Measurements from ENCODE around the gene CYRIA. TPM values are rescaled to one million over a fixed set of nuclear protein-coding genes. Genes with fewer than 3 reads are reported as not detected.

Gene CYRIA
- total and polyA plus RNA-seq, 5 donors = 1.2 to 5.0 (median 3.5) TPM

DNA sequence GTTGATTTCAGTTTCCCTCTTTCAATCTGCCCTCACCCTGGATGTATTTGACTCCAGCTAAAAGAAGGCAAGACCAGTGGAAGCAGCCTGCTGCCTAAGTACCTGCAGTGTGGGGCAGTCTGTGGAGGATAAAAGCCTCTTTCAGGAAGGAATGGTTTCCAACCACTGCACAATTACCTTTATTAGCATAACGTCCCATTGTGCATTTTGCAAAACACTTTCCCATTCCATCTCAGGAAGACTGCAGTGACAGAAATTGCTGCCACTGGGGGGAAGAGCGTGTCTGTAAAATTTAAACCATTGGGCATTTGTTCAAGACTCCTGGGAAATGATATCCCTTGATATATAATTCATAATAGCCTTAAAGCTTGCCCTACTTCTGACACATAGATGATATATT, 26.2 kb downstream of the CYRIA start:
- H3K4me3 ChIP-seq (ENCODE audit: low read length) = no peak overlapping the region
- H3K27ac ChIP-seq (ENCODE audit: low read length) = no peak overlapping the region
- intact Hi-C loops (cut with DNase I) = no loop called here
- WGBS = 55% methylated on average over 2 of the region's 2 CpGs
- no peak for ATAC-seq
- H3K9me3 ChIP-seq (ENCODE audit: control insufficient read depth, low read length) = no peaks in the 10 kb centered on the region
- H3K27me3 ChIP-seq (ENCODE audit: control insufficient read depth, insufficient read depth) = no peaks in the 10 kb centered on the region
- DNase-seq = no peak
- peaks cover 2% of the 10 kb centered on the region for H3K4me1 ChIP-seq (ENCODE audit: control insufficient read depth, insufficient read depth, low read length)

DNA sequence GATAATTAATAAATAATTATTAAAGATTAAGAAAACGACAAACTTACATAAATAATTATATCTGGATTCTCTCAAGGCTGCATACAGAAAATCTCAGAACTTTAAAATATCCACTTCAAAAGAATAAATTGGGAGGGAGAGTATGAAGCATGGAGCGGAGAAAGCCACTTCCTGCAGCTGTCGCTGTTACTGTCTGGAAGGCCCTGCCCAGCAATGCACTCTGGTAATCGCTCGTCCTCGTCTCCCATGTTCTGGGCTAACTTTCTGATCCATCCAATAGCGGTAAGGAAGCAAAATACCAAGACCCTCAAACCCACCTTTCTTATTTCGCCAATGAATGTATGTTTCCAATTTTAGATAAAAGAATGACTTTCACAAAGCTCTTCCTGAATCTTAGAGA, 26.7 kb downstream of the CYRIA start:
- Histone ChIP-seq H3K27ac (ENCODE audit: low read length) (no peak overlapping the region), H3K4me1 (ENCODE audit: control insufficient read depth, insufficient read depth, low read length) (peaks cover 3% of the 10 kb centered on the region), H3K27me3 (ENCODE audit: control insufficient read depth, insufficient read depth) (no peaks in the 10 kb centered on the region), H3K9me3 (ENCODE audit: control insufficient read depth, low read length) (no peaks in the 10 kb centered on the region), H3K4me3 (ENCODE audit: low read length) (no peak overlapping the region)
- WGBS = 60% methylated on average over 8 of the region's 8 CpGs
- DNase-seq = no peak
- intact Hi-C loops (cut with DNase I) = no loop called here
- ATAC-seq = no peak

DNA sequence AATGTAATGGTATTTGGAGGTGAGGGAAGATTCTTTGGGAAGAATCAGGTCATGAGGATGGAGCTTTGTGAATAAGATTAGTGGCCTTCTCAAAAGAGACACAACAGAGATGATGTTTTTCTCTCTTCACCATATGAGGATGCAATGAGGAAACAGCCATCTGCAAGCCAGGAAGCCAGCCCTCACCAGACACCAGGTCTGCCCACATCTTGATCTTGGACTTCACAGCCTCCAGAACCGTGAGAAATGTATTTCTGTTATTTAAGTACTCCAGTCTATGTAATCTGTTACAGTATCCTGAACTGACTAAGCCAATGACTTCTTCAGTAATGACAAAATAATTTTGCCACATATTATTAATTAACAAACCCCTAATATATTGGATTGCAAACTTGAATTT, 28.3 kb downstream of the CYRIA start:
- WGBS = 91% methylated on average over 1 of the region's 1 CpG
- peaks cover 10% of the 10 kb centered on the region for H3K4me1 ChIP-seq (ENCODE audit: control insufficient read depth, insufficient read depth, low read length)
- H3K27me3 ChIP-seq (ENCODE audit: control insufficient read depth, insufficient read depth) = no peaks in the 10 kb centered on the region
- H3K4me3 ChIP-seq (ENCODE audit: low read length) = no peak overlapping the region
- intact Hi-C loops (cut with DNase I) = no loop called here
- DNase-seq = no peak
- H3K27ac ChIP-seq (ENCODE audit: low read length) = no peak overlapping the region
- ATAC-seq = no peak
- no peaks in the 10 kb centered on the region for H3K9me3 ChIP-seq (ENCODE audit: control insufficient read depth, low read length)

DNA sequence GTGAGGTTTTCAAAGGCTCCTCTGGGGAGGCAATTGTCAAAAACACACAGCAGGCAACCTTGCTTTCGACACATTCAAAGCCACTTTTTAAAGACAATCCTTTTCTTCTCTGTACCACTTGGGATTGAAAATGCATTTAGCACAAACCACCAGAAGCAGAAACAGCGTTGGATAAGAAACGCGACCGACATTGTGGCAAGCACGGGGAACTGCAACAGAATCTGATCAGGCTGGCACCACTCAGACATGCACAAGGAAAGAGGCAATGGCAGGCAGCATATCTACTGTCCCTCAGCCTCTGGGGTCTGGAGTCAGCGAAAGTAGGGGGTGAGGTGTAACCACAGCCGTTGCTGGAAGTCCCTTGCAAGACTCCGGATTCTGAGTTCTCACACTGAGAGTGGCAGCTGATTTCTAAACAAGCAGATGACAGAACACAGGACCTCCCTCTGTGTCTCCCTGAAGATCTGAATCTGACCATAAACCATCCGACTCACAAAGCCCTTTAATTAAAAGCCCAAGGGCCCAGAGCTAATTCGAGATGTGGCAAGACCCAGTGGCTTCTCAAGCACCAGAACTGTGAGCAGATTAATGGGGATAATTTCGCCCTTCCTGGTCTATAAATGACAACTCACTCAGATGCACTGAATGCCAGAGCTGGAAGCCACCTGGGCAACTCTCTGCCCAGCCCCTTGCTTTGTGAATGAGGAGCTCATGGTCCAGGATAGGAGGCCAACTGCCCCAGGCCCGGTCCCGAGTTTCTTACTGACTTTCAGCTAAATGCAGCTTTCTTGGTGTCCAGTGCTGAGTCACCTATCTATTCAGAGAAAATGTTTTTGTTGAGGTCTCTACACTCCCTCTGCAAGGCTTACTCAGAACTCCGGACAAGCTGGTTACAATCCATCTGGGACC, 29.6 kb downstream of the CYRIA start:
- intact Hi-C loops (cut with DNase I) = no loop called here
- Histone ChIP-seq H3K27me3 (ENCODE audit: control insufficient read depth, insufficient read depth) (no peaks in the 10 kb centered on the region), H3K4me1 (ENCODE audit: control insufficient read depth, insufficient read depth, low read length) (peaks cover 8% of the 10 kb centered on the region), H3K27ac (ENCODE audit: low read length) (no peak overlapping the region), H3K9me3 (ENCODE audit: control insufficient read depth, low read length) (no peaks in the 10 kb centered on the region), H3K4me3 (ENCODE audit: low read length) (no peak overlapping the region)
- DNase-seq = no peak
- 66% methylated on average over 15 of the region's 15 CpGs for WGBS
- peak in 1 of 2 donors; percentile 26 for ATAC-seq

DNA sequence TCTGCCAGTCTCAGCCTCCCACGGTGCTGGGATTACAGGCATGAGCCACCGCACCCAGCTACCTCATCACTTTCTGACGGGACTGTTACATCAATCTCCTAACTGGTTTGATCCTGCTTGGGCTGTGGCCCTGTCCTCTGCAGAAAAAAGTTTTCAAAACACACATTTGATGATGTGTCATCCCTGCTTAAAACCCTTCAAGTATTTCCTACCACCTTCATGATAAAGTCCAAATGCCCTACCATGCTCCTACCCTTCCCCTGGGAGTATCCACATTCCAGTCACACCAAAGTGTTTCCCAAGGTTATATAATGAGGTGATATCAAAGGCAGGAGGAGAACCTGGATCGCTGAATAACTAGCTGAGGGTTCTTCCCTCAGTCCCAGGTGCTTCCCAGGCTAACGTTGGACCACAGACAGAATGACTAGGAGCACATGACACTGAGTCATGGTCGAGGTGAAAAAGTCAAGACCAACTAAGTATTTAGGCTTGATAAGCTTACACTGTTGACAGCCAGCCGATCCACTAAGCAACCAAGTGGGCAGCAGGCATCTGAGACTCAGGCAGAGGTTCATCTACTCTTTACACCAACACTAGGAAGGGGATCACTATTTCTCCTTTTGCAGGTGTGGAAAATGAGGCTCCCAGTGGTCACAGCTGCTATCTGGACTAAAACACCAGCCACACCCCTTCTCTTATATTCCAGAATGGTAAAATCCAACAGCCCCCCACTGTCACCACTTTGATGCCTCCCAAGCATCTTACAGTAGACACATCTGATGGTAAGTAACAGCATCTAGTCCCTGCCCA, 31.8 kb downstream of the CYRIA start:
- H3K4me1 ChIP-seq (ENCODE audit: control insufficient read depth, insufficient read depth, low read length) = peaks cover 8% of the 10 kb centered on the region
- H3K27ac ChIP-seq (ENCODE audit: low read length) = no peak overlapping the region
- H3K9me3 ChIP-seq (ENCODE audit: control insufficient read depth, low read length) = no peaks in the 10 kb centered on the region
- H3K27me3 ChIP-seq (ENCODE audit: control insufficient read depth, insufficient read depth) = no peaks in the 10 kb centered on the region
- ATAC-seq = peak in 1 of 2 donors; percentile 35
- intact Hi-C loops (cut with DNase I) = no loop called here
- 67% methylated on average over 7 of the region's 7 CpGs for WGBS
- no peak overlapping the region for H3K4me3 ChIP-seq (ENCODE audit: low read length)
- no peak for DNase-seq

DNA sequence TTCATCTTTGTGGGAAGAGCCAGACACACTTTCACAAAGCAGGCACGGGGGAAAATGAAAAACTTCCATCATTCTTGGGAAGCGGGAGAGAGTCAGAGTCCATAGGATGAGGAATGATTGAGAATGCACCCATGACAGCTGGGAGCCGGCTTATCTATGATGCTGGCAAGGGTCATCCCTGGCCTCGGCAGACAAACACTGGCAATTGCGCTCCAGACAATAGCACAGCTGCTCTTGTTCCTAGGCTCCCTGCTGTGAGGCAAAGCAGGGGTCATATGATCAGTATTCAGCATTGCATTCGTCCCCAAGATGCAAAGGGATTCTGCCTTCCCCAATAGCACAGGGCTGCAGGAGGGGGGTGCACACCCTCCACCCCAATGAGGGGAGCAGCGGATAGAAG, 33.0 kb downstream of the CYRIA start:
- Histone ChIP-seq H3K27ac (ENCODE audit: low read length) (no peak overlapping the region), H3K27me3 (ENCODE audit: control insufficient read depth, insufficient read depth) (no peaks in the 10 kb centered on the region), H3K9me3 (ENCODE audit: control insufficient read depth, low read length) (no peaks in the 10 kb centered on the region), H3K4me3 (ENCODE audit: low read length) (no peak overlapping the region), H3K4me1 (ENCODE audit: control insufficient read depth, insufficient read depth, low read length) (peaks cover 8% of the 10 kb centered on the region)
- intact Hi-C loops (cut with DNase I) = no loop called here
- ATAC-seq (no peak), DNase-seq (no peak)
- 68% methylated on average over 7 of the region's 7 CpGs for WGBS

DNA sequence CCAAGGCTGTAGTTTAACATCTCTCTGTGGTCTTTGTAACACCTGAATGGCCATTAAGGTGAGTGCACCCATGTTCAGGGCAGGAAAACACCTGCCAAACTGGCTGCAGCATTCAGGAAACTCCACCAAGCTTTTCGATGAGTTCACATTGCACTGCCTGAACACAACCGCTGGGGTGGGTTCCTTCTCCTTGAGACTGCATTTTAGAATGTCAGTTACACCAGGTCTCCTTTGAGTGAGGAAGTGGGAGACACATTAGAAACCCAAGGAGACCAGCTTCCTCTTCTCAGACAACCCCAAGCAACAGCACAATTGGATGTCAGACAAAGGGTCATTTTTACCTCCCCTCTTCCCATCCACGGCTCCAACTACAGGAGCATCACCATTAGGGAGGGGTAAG, 35.2 kb downstream of the CYRIA start:
- H3K27ac ChIP-seq (ENCODE audit: low read length) = no peak overlapping the region
- no peak overlapping the region for H3K4me3 ChIP-seq (ENCODE audit: low read length)
- no peaks in the 10 kb centered on the region for H3K27me3 ChIP-seq (ENCODE audit: control insufficient read depth, insufficient read depth)
- DNase-seq = no peak
- H3K9me3 ChIP-seq (ENCODE audit: control insufficient read depth, low read length) = no peaks in the 10 kb centered on the region
- intact Hi-C loops (cut with DNase I) = no loop called here
- peaks cover 10% of the 10 kb centered on the region for H3K4me1 ChIP-seq (ENCODE audit: control insufficient read depth, insufficient read depth, low read length)
- no peak for ATAC-seq
- 76% methylated on average over 3 of the region's 3 CpGs for WGBS

DNA sequence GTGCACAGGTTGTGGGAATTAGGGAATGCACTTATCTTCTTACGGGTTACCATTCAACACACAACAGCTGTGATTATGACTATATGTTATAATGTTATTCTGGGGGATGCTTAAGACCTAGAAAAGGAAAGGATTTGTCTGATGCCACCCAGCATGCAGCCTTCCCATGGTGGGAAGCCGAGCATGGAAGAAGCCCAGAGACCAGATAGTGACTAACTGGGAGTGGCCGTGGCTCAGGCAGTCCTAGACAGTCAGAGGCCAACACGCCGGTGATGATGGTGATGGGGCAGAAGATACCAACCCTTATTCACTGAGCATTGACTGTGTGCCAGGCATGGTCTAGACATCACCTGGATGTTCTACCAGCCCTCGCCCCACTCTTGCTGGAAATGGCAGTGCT, 35.9 kb downstream of the CYRIA start:
- H3K9me3 ChIP-seq (ENCODE audit: control insufficient read depth, low read length) = no peaks in the 10 kb centered on the region
- H3K27ac ChIP-seq (ENCODE audit: low read length) = no peak overlapping the region
- no peak overlapping the region for H3K4me3 ChIP-seq (ENCODE audit: low read length)
- peaks cover 14% of the 10 kb centered on the region for H3K4me1 ChIP-seq (ENCODE audit: control insufficient read depth, insufficient read depth, low read length)
- ATAC-seq = no peak
- H3K27me3 ChIP-seq (ENCODE audit: control insufficient read depth, insufficient read depth) = no peaks in the 10 kb centered on the region
- intact Hi-C loops (cut with DNase I) = no loop called here
- WGBS = 93% methylated on average over 6 of the region's 6 CpGs
- no peak for DNase-seq

DNA sequence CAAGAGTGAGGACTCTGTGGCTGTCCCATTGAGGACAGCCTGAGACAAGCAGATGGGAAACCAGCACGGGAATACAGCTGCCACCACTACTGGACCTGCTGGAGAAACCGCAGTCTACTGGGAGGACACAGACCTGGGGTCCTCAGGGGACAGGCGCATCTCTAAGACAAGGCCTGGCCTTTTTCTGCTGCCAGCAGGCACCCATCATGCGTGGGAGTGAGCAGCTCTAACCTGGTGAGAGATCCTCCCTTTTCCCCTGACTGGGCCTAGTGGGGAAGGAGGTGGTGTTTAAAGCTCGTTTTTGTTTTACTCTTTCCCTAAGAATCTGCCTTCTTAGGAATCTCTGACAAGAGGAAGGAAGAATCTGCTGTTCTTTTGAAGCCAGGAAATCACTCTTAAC, 36.6 kb downstream of the CYRIA start:
- intact Hi-C loops (cut with DNase I) = no loop called here
- H3K4me3 ChIP-seq (ENCODE audit: low read length) = no peak overlapping the region
- H3K27me3 ChIP-seq (ENCODE audit: control insufficient read depth, insufficient read depth) = no peaks in the 10 kb centered on the region
- 79% methylated on average over 5 of the region's 5 CpGs for WGBS
- DNase-seq (no peak), ATAC-seq (no peak)
- no peaks in the 10 kb centered on the region for H3K9me3 ChIP-seq (ENCODE audit: control insufficient read depth, low read length)
- peaks cover 15% of the 10 kb centered on the region for H3K4me1 ChIP-seq (ENCODE audit: control insufficient read depth, insufficient read depth, low read length)
- no peak overlapping the region for H3K27ac ChIP-seq (ENCODE audit: low read length)

DNA sequence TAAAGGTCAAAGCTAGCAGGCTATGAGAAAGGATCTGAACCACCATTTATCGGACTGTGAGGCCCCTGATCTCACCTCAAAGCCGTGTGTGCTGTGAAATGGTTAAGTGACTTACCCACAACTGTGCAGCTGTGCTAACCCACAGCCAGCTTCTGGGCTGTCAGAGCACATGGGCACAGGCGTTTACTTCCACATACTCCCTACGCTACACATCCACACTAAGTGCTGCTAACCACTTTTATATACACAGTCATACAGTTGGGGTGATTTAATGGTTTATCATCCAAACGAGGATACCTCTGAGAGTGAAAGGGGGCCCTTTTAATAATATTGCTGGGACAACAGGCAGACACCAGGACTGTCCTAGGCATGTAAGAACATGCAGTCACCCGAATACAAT, 37.3 kb downstream of the CYRIA start:
- H3K27me3 ChIP-seq (ENCODE audit: control insufficient read depth, insufficient read depth) = no peaks in the 10 kb centered on the region
- no peak overlapping the region for H3K4me3 ChIP-seq (ENCODE audit: low read length)
- no peak for DNase-seq
- no peak for ATAC-seq
- intact Hi-C loops (cut with DNase I) = no loop called here
- 80% methylated on average over 6 of the region's 6 CpGs for WGBS
- H3K27ac ChIP-seq (ENCODE audit: low read length) = no peak overlapping the region
- H3K9me3 ChIP-seq (ENCODE audit: control insufficient read depth, low read length) = no peaks in the 10 kb centered on the region
- peaks cover 9% of the 10 kb centered on the region for H3K4me1 ChIP-seq (ENCODE audit: control insufficient read depth, insufficient read depth, low read length)

DNA sequence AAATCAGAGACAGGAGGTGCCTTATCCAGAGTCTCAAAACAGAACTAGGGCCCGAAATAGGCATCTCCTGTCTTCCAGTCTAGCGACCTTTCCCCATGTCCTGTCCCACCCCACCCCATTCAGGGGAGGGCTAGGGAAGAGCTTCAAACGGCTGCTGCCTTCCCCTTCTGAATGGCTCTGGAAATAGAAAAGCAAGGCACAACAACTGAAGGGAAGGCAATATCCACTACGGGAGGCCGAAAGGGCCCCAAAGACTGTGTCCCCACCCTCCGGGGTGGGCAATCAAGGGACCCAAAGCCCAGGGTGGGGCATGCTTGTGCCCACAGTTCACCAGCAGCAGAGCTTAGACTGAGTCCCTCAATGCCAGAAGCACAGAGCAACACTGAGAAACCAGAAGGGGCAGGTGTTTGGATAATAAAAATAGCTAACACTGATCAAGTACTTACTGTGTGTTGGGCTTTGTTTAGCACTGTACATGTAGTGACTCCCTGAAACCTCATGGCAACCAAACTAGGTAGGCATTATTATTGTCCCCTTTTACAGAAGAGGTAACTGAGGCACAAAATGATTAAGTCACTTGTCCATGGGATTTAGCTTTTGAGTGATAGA, 38.5 kb downstream of the CYRIA start:
- H3K4me1 ChIP-seq (ENCODE audit: control insufficient read depth, insufficient read depth, low read length) = peaks cover 7% of the 10 kb centered on the region
- no peak overlapping the region for H3K4me3 ChIP-seq (ENCODE audit: low read length)
- intact Hi-C loops (cut with DNase I) = no loop called here
- ATAC-seq = no peak
- H3K27ac ChIP-seq (ENCODE audit: low read length) = peak overlapping the region; percentile 8
- no peaks in the 10 kb centered on the region for H3K9me3 ChIP-seq (ENCODE audit: control insufficient read depth, low read length)
- no peak for DNase-seq
- H3K27me3 ChIP-seq (ENCODE audit: control insufficient read depth, insufficient read depth) = no peaks in the 10 kb centered on the region
- WGBS = 75% methylated on average over 6 of the region's 6 CpGs
